PC-9 (cell line): Measurements from ENCODE around the gene CDCA5. TPM values are rescaled to one million over a fixed set of nuclear protein-coding genes. Genes with fewer than 3 reads are reported as not detected.

Source experiments
- BruUV-seq: library from RNA; stranded (reverse); fragments of 400-500 nt; replicated peaks from 2 replicates; lab custom pipeline; 2021; lab: Mats Ljungman, UMichigan
- CTCF ChIA-PET: fragments of 300-600 bp; sonication (Branson Sonifier 250); formaldehyde crosslinking; loops from one replicate; lab custom pipeline; 2022; ENCODE audit warnings: antibody characterized with exemption; lab: Charles Lee
- POLR2A ChIA-PET: fragments of 300-600 bp; sonication (Branson Sonifier 250); formaldehyde crosslinking; loops from one replicate; lab custom pipeline; 2022; ENCODE audit warnings: antibody characterized with exemption; ENCODE audit not compliant: unreplicated experiment; lab: Charles Lee
- DNase-seq, 2 experiments: peaks; one replicate each; pipeline versions ENCODE4 v3.0.0 to v3.0.0-alpha.2; 2015 to 2022; ENCODE audit warnings: mixed read lengths in 1 of 2
- H2AFZ ChIP-seq: fragments of 200-600 bp; sonication (generic); 2 replicates; pipeline ENCODE4 v1.8.1; 2017; ENCODE audit warnings: antibody characterized with exemption
- H3F3A ChIP-seq: fragments of 200-600 bp; sonication (generic); 2 replicates; pipeline ENCODE4 v1.8.1; 2017; ENCODE audit warnings: antibody characterized with exemption, mild to moderate bottlenecking, low read depth; ENCODE audit not compliant: insufficient read depth
- H3K27ac ChIP-seq: fragments of 200-600 bp; sonication (generic); 2 replicates; pipeline ENCODE4 v1.6.1; 2016; ENCODE audit warnings: mixed run types
- H3K27me3 ChIP-seq: fragments of 200-600 bp; sonication (generic); 2 replicates; pipeline ENCODE4 v1.6.1; 2016; ENCODE audit warnings: low read depth, mixed run types; ENCODE audit not compliant: insufficient read depth
- H3K36me3 ChIP-seq: fragments of 200-600 bp; sonication (generic); 2 replicates; pipeline ENCODE4 v1.6.1; 2016; ENCODE audit warnings: low read depth, mixed run types
- H3K4me1 ChIP-seq: fragments of 200-600 bp; sonication (generic); replicated peaks from 2 replicates; pipeline ENCODE4 v1.6.1; 2016; ENCODE audit warnings: mixed run types; ENCODE audit not compliant: insufficient read depth
- H3K4me2 ChIP-seq: fragments of 200-600 bp; sonication (generic); 2 replicates; pipeline ENCODE4 v1.6.1; 2017; ENCODE audit warnings: mixed run types
- H3K4me3 ChIP-seq: fragments of 200-600 bp; sonication (generic); 2 replicates; pipeline ENCODE4 v1.6.1; 2016; ENCODE audit warnings: mixed run types
- H3K79me2 ChIP-seq: fragments of 200-600 bp; sonication (generic); 2 replicates; pipeline ENCODE4 v1.6.1; 2017; ENCODE audit warnings: low read depth, mixed run types
- H3K9me2 ChIP-seq: fragments of 200-600 bp; sonication (generic); 2 replicates; pipeline ENCODE4 v1.8.1; 2017; ENCODE audit warnings: mild to moderate bottlenecking; ENCODE audit not compliant: insufficient read depth
- H3K9me3 ChIP-seq: fragments of 200-600 bp; sonication (generic); 2 replicates; pipeline ENCODE4 v1.8.1; 2016; ENCODE audit warnings: low read depth; ENCODE audit not compliant: insufficient read depth
- H4K20me1 ChIP-seq: fragments of 200-600 bp; sonication (generic); 2 replicates; pipeline ENCODE4 v1.8.1; 2017; ENCODE audit not compliant: insufficient read depth
- EZH2 ChIP-seq: fragments of 200-600 bp; sonication (generic); IDR thresholded peaks from 2 replicates; pipeline ENCODE4 v1.8.0; 2017; ENCODE audit warnings: antibody characterized with exemption, low read depth
- intact Hi-C: fragments of 100-400 bp; cut with micrococcal nuclease; formaldehyde crosslinking; loops from one replicate; pipeline ENCODE4 v1.10.0; 2022; ENCODE audit not compliant: unreplicated experiment
- total RNA-seq: library from RNA; stranded (reverse); gene quantifications from 2 replicates; pipeline ENCODE4 v1.2.3, GENCODE V29; 2021
- TF ChIP-seq, protein P1 (sequence below): fragments of 200-600 bp; sonication (generic); conservative IDR thresholded peaks from 2 replicates; pipeline ENCODE4 v1.6.1; 2017; ENCODE audit warnings: mixed run types, antibody characterized with exemption, mild to moderate bottlenecking, moderate library complexity

Gene CDCA5
- total RNA-seq, 1 experiment from 2014 or later: 86.4 TPM

DNA sequence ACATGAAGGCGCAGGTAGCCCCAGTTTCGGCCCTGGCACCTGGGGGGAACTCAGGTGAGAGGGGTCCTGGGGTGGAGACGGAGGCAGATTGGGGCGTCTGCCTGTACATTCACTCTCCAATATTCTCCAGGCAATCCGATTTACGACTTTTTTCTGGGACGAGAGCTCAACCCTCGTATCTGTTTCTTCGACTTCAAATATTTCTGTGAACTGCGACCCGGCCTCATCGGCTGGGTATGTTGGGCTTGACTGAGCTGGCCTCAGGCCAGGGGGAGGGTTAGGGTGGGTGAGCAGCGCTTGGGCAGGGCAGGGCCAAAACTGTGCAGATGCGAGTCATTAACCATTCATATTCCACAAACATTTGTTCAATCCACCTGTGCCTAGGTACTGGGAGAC lies 29.5 kb upstream of the CDCA5 start:
- Histone ChIP-seq H3K79me2 (peaks cover 36% of the 10 kb centered on the region), H3K27ac (no peak overlapping the region), H2AFZ (no peak overlapping the region), H3K9me3 (no peaks in the 10 kb centered on the region), H3K36me3 (no peaks in the 10 kb centered on the region), H3K4me3 (peak overlapping the region; percentile 78; the same call in 1 of the 2 replicates), H3F3A (peaks cover 69% of the 10 kb centered on the region), H3K4me2 (peak overlapping the region; percentile 100), H3K27me3 (no peaks in the 10 kb centered on the region), H4K20me1 (0 out of 2 replicates have a peak, but pooled peaks cover 5% of the 10 kb centered on the region), H3K9me2 (no peaks in the 10 kb centered on the region), H3K4me1 (peaks cover 40% of the 10 kb centered on the region)
- POLR2A ChIA-PET: interaction anchor here (0.5 to 0.6 kb wide), 5 partner anchors 162 to 775 kb away, joined by 3 to 21 read pairs (median 4); partner anchors contain the start of gene FIBP
- CTCF ChIA-PET: interaction anchor here (0.5 to 1.5 kb wide), 6 partner anchors 19 to 297 kb away, joined by 3 to 5 read pairs (median 3); partner anchors contain the start of genes CAPN1 and SLC25A45
- no TSS peak for BruUV-seq
- no peak for TF ChIP-seq EZH2
- TF ChIP-seq, protein P1, sequence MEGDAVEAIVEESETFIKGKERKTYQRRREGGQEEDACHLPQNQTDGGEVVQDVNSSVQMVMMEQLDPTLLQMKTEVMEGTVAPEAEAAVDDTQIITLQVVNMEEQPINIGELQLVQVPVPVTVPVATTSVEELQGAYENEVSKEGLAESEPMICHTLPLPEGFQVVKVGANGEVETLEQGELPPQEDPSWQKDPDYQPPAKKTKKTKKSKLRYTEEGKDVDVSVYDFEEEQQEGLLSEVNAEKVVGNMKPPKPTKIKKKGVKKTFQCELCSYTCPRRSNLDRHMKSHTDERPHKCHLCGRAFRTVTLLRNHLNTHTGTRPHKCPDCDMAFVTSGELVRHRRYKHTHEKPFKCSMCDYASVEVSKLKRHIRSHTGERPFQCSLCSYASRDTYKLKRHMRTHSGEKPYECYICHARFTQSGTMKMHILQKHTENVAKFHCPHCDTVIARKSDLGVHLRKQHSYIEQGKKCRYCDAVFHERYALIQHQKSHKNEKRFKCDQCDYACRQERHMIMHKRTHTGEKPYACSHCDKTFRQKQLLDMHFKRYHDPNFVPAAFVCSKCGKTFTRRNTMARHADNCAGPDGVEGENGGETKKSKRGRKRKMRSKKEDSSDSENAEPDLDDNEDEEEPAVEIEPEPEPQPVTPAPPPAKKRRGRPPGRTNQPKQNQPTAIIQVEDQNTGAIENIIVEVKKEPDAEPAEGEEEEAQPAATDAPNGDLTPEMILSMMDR: no peak
- intact Hi-C loops: loop anchor here (5.0 kb wide), 1 partner anchor 219 kb away; the partner anchor contains the start of gene DPF2
- DNase-seq: peak in 1 of 2 experiments; percentile 19

DNA sequence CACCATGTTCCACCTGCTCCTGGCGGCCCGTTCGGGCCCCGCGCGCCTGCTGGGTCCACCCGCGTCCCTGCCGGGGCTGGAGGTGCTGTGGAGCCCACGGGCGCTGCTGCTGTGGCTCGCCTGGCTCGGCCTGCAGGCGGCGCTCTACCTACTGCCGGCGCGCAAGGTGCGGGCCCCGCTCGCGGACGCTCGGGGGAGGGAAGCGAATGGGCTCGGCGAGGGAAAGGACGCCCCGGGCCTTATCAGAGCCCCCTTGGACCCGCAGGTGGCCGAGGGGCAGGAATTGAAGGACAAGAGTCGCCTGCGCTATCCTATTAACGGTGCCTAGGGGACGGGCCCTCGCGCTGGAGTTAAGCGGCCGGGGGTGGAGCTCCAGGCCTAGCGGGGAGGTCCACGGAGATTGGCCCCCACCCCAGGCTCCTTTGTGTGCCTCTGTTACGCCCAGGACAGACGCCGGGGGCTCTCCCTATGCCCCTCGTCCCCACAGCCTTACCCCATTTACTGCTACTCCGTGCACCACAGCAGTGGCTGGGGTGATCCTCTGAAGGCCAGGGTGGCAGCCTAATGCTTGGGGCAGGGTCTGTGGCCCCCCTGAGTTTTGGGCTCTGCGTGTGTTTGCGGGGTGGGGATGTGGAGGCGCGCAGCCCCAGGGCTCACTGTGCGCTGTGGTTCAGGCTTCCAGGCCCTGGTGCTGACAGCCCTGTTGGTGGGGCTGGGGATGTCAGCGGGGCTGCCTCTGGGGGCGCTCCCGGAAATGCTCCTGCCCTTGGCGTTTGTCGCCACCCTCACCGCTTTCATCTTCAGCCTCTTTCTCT lies 28.9 kb upstream of the CDCA5 start:
- no TSS peak for BruUV-seq
- H2AFZ ChIP-seq: peak overlapping the region; percentile 52; the same call in 1 of the 2 replicates
- H3K4me1 ChIP-seq: peaks cover 40% of the 10 kb centered on the region
- intact Hi-C loops: loop anchor here (5.0 kb wide), 1 partner anchor 220 kb away; the partner anchor contains the start of gene DPF2
- DNase-seq: peak in 1 of 2 experiments; percentile 63
- no peaks in the 10 kb centered on the region for H3K27me3 ChIP-seq
- peak overlapping the region; percentile 78 for H3K4me3 ChIP-seq
- peaks cover 36% of the 10 kb centered on the region for H3K79me2 ChIP-seq
- H3K36me3 ChIP-seq: no peaks in the 10 kb centered on the region
- peak overlapping the region; percentile 100 for H3K4me2 ChIP-seq
- peaks cover 63% of the 10 kb centered on the region for H3F3A ChIP-seq
- ChIA-PET CTCF (interaction anchor here (0.5 to 1.5 kb wide), 7 partner anchors 69 to 710 kb away, joined by 3 to 6 read pairs (median 3); partner anchors contain the start of genes CAPN1 and SLC25A45), POLR2A (interaction anchor here (0.6 to 0.7 kb wide), 6 partner anchors 9 to 267 kb away, joined by 3 to 21 read pairs (median 4); partner anchors contain the start of gene FAU)
- H3K9me3 ChIP-seq: no peaks in the 10 kb centered on the region
- no peak for TF ChIP-seq EZH2
- TF ChIP-seq, protein P1: peak; percentile 90
- no peak overlapping the region for H3K27ac ChIP-seq
- no peaks in the 10 kb centered on the region for H4K20me1 ChIP-seq
- H3K9me2 ChIP-seq: no peaks in the 10 kb centered on the region
